ENCODE data around the gene CPNE6.

DNA sequence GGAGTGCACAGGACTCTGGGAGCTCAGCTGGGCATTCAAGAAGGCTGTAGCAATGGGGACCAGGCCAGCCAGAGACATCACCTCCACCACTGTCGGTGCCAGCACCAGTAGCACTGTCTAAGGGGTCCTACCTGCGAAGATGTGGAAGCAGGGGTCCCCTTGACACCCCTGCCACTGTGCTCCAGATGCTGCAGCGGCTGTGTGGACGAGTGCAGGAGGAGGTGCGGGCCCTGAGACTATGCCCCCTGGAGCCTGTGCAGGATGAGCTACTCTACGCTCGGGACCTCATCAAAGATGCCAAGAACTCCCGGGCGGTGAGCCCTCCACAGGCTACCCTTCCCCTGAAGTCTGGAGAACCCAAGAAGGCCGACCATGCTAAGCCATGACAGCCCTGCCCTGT is 10.9 kb upstream of the CPNE6 start:
- TF ChIP-seq CTCF (IDR thresholded peaks at IDR 0.05): no peak
- TF ChIP-seq EZH2 (IDR thresholded peaks at IDR 0.05; ENCODE audit: borderline replicate concordance, insufficient read depth, low read depth, low read length, poor library complexity, severe bottlenecking): no peak

Data from B cell (primary cell).